Skin epidermis (tissue), 12 donors: Measurements from ENCODE around the gene MRPL49.
"Not testable (repeated sequence)": the region's sequence is repeated elsewhere in the genome, so short reads cannot be mapped to it uniquely, and the experiment has no call there.

ENCODE experiments used
- H3K27ac ChIP-seq, 21 experiments: fragments of 200-600 bp; sonication (generic) in 11 of 21; one replicate each; pipeline ENCODE4 v1.5.0; 2020; ENCODE audit warnings: mild to moderate bottlenecking in 3 of 21, inconsistent platforms in 2 of 21, moderate library complexity in 2 of 21
- H3K4me3 ChIP-seq, 7 experiments: fragments of 200-600 bp; sonication (generic) in 2 of 7; one replicate each; pipeline ENCODE4 v1.5.0; 2020; ENCODE audit warnings: inconsistent platforms in 2 of 7, mild to moderate bottlenecking in 2 of 7, moderate library complexity in 1 of 7

The MRPL49 gene

GRCh38 chr11:65152122-65152521, 30.0 kb downstream of the MRPL49 start:
- peak overlapping the region in 1 of 21 experiments; percentile 58 for H3K27ac ChIP-seq
- H3K4me3 ChIP-seq = no peak overlapping the region

GRCh38 chr11:65156256-65156655, 34.1 kb downstream of the MRPL49 start:
- no peak overlapping the region for H3K4me3 ChIP-seq
- no peak overlapping the region for H3K27ac ChIP-seq

GRCh38 chr11:65156926-65157325, 34.8 kb downstream of the MRPL49 start:
- Histone ChIP-seq H3K27ac (no peak overlapping the region), H3K4me3 (no peak overlapping the region)

GRCh38 chr11:65157336-65157735, 35.2 kb downstream of the MRPL49 start:
- Histone ChIP-seq H3K27ac (no peak overlapping the region), H3K4me3 (no peak overlapping the region)

- H3K27ac ChIP-seq = no peak overlapping the region
- no peak overlapping the region for H3K4me3 ChIP-seq
Measured at GRCh38 chr11:65159012-65159411, 36.9 kb downstream of the MRPL49 start.

- Histone ChIP-seq H3K27ac (no peak overlapping the region), H3K4me3 (no peak overlapping the region)
Measured at GRCh38 chr11:65160643-65161042, 38.5 kb downstream of the MRPL49 start.

- Histone ChIP-seq H3K4me3 (no peak overlapping the region), H3K27ac (no peak overlapping the region)
Measured at GRCh38 chr11:65163684-65164083, 41.6 kb downstream of the MRPL49 start.

- Histone ChIP-seq H3K4me3 (no peak overlapping the region), H3K27ac (peak overlapping the region in 5 of 21 experiments; percentile 15 to 53 (median 32))
Measured at GRCh38 chr11:65165410-65166317, 43.5 kb downstream of the MRPL49 start.

- Histone ChIP-seq H3K4me3 (no peak overlapping the region), H3K27ac (no peak overlapping the region)
Measured at GRCh38 chr11:65166893-65167292, 44.8 kb downstream of the MRPL49 start.

- no peak overlapping the region for H3K4me3 ChIP-seq
Measured at GRCh38 chr11:65167656-65168055, 45.5 kb downstream of the MRPL49 start.

GRCh38 chr11:65169164-65169641, 47.1 kb downstream of the MRPL49 start:
- Histone ChIP-seq H3K4me3 (no peak overlapping the region), H3K27ac (peak overlapping the region in 3 of 21 experiments; percentile 6 to 27 (median 10))

More at GRCh38 chr11:65167656-65168055, 45.5 kb downstream of the MRPL49 start:
- no peak overlapping the region for H3K27ac ChIP-seq

- peak within 1 kb of the TSS in 3 of 21 experiments; percentile 6 to 27 (median 10) for H3K27ac ChIP-seq
- no peak within 1 kb of the TSS for H3K4me3 ChIP-seq
Measured at GRCh38 chr11:65170058-65170534, 48.0 kb downstream of the MRPL49 start, which contains the start of gene SPDYC. TSS of gene SPDYC (plus strand) at chr11:65170233. CDS start at chr11:65171358, 1,125 bp downstream.

GRCh38 chr11:65172600-65172999, 50.5 kb downstream of the MRPL49 start:
- no peak overlapping the region for H3K27ac ChIP-seq
- no peak overlapping the region for H3K4me3 ChIP-seq

GRCh38 chr11:65174571-65175010, 52.5 kb downstream of the MRPL49 start:
- not testable (repeated sequence) for H3K27ac ChIP-seq, H3K4me3 ChIP-seq
